GM12878 (cell line): Measurements from ENCODE around the gene RREB1. TPM values are rescaled to one million over a fixed set of nuclear protein-coding genes. Genes with fewer than 3 reads are reported as not detected.

Experiments used
- ATAC-seq: fragments of 200-7000 bp; cut with Tn5 transposase; 3 replicates; pipeline ENCODE4 v1.9.1; 2020; ENCODE audit warnings: mild to moderate bottlenecking, moderate library complexity
- BruUV-seq: library from RNA; stranded (reverse); fragments of 400-500 nt; replicated peaks from 2 replicates; lab custom pipeline; 2021; lab: Mats Ljungman, UMichigan
- CTCF ChIA-PET: fragments of 300-600 bp; sonication (Branson Sonifier 250); formaldehyde crosslinking; extraction: SDS; loops from one replicate; lab custom pipeline; 2021; ENCODE audit warnings: inconsistent platforms; lab: Yijun Ruan, JAX
- POLR2A ChIA-PET: fragments of 350-600 bp; formaldehyde crosslinking; extraction: SDS; loops from one replicate; lab custom pipeline; 2021; ENCODE audit warnings: inconsistent platforms; lab: Charles Lee
- RAD21 ChIA-PET: fragments of 300-600 bp; sonication (Branson Sonifier 250); formaldehyde crosslinking; loops from one replicate; lab custom pipeline; 2023; ENCODE audit warnings: antibody characterized with exemption; ENCODE audit not compliant: unreplicated experiment; lab: Charles Lee
- SMC1A ChIA-PET: fragments of 300-600 bp; sonication (Branson Sonifier 250); formaldehyde crosslinking; loops from one replicate; lab custom pipeline; 2023; ENCODE audit not compliant: unreplicated experiment, uncharacterized antibody; lab: Charles Lee
- DNase-seq: peaks from one replicate; pipeline ENCODE4 v3.0.0-alpha.2; 2011; ENCODE audit warnings: low read depth, low spot score
- FAIRE-seq: peaks from 3 replicates; lab custom pipeline; 2011; peaks lifted over from hg19 to GRCh38; lab: Jason Lieb, UNC
- H2AFZ ChIP-seq: 2 replicates; pipeline ENCODE4 v1.6.0; 2011; ENCODE audit warnings: low read depth, low read length, control low read depth; ENCODE audit not compliant: control insufficient read depth
- H3K27ac ChIP-seq: 2 replicates; pipeline ENCODE4 v1.5.1; 2011; ENCODE audit warnings: control low read depth; ENCODE audit not compliant: control insufficient read depth, insufficient read depth
- H3K27me3 ChIP-seq, 2 experiments: replicated peaks in 1 of 2; 2 replicates each; pipeline versions ENCODE4 v1.6.0 to v1.6.1; 2011; ENCODE audit warnings: low read length in 1 of 2; ENCODE audit not compliant: control insufficient read depth in 2 of 2, insufficient read depth in 2 of 2
- H3K36me3 ChIP-seq, 2 experiments: 2 replicates each; pipeline ENCODE4 v1.5.1; 2011; ENCODE audit warnings: low read length in 1 of 2; ENCODE audit not compliant: control insufficient read depth in 2 of 2, insufficient read depth in 2 of 2
- H3K4me1 ChIP-seq: 2 replicates; pipeline ENCODE4 v1.6.1; 2011; ENCODE audit warnings: mild to moderate bottlenecking, low read length, moderate library complexity, mixed read lengths; ENCODE audit not compliant: control insufficient read depth, insufficient read depth
- H3K4me2 ChIP-seq: 2 replicates; pipeline ENCODE4 v1.6.0; 2011; ENCODE audit warnings: control low read depth; ENCODE audit not compliant: control insufficient read depth, insufficient read depth
- H3K4me3 ChIP-seq: fragments of 200-600 bp; sonication (generic); 2 replicates; pipeline ENCODE4 v1.5.1; 2016
- H3K79me2 ChIP-seq: 2 replicates; pipeline ENCODE4 v1.6.0; 2011; ENCODE audit warnings: low read length; ENCODE audit not compliant: control insufficient read depth, insufficient read depth
- H3K9ac ChIP-seq: 2 replicates; pipeline ENCODE4 v1.8.0; 2011; ENCODE audit warnings: low read length, control low read depth, mixed read lengths; ENCODE audit not compliant: control insufficient read depth, insufficient read depth
- H3K9me3 ChIP-seq: replicated peaks from 3 replicates; pipeline ENCODE4 v1.5.1; 2011; ENCODE audit warnings: mild to moderate bottlenecking, low read length; ENCODE audit not compliant: control insufficient read depth, insufficient read depth
- H4K20me1 ChIP-seq: 2 replicates; pipeline ENCODE4 v1.6.0; 2011; ENCODE audit not compliant: control insufficient read depth, insufficient read depth
- CBFB ChIP-seq: IDR thresholded peaks from 2 replicates; pipeline ENCODE4 v1.6.1; 2016; ENCODE audit warnings: antibody characterized with exemption, low read depth
- CHD2 ChIP-seq: IDR thresholded peaks from 2 replicates; pipeline ENCODE4 v1.6.1; 2011; ENCODE audit warnings: low read depth, low read length, improper control_type of control experiment, borderline replicate concordance
- CREB1 ChIP-seq: IDR thresholded peaks from 2 replicates; pipeline ENCODE4 v1.6.1; 2012; ENCODE audit warnings: low read depth, mild to moderate bottlenecking, inconsistent platforms
- CTCF ChIP-seq, 3 experiments: IDR thresholded peaks in 2 of 3; conservative IDR thresholded peaks in 1 of 3; 2 replicates each; pipeline ENCODE4 v1.5.1; 2011; ENCODE audit warnings: low read depth in 3 of 3, low read length in 3 of 3, mild to moderate bottlenecking in 3 of 3, control low read depth in 2 of 3, moderate library complexity in 2 of 3, inconsistent platforms in 1 of 3, mixed read lengths in 1 of 3; ENCODE audit not compliant: control insufficient read depth in 2 of 3, insufficient read depth in 1 of 3; ENCODE audit errors: extremely low read depth in 1 of 3
- ESRRA ChIP-seq: IDR thresholded peaks from 2 replicates; pipeline ENCODE4 v1.6.1; 2012; ENCODE audit warnings: mild to moderate bottlenecking, low read length, improper control_type of control experiment
- HDAC2 ChIP-seq: fragments of 200-600 bp; sonication (generic); IDR thresholded peaks from 2 replicates; pipeline ENCODE4 v1.6.1; 2017
- HDGF ChIP-seq: fragments of 450-650 bp; IDR thresholded peaks from 2 replicates; pipeline ENCODE4 v1.6.1; 2016; ENCODE audit warnings: antibody characterized with exemption
- JUNB ChIP-seq: IDR thresholded peaks from 2 replicates; pipeline ENCODE4 v1.6.1; 2016; ENCODE audit warnings: antibody characterized with exemption, mild to moderate bottlenecking
- LARP7 ChIP-seq: fragments of 450-650 bp; IDR thresholded peaks from 2 replicates; pipeline ENCODE4 v1.6.1; 2017; ENCODE audit warnings: mild to moderate bottlenecking
- MTA3 ChIP-seq: IDR thresholded peaks from 2 replicates; pipeline ENCODE4 v1.6.1; 2012; ENCODE audit warnings: low read length, inconsistent platforms, borderline replicate concordance
- MXI1 ChIP-seq: fragments of 150-350 bp; IDR thresholded peaks from 2 replicates; pipeline ENCODE4 v1.6.1; 2011; ENCODE audit warnings: low read depth, mild to moderate bottlenecking, inconsistent platforms, low read length, improper control_type of control experiment
- NFIC ChIP-seq: IDR thresholded peaks from 2 replicates; pipeline ENCODE4 v1.6.1; 2012; ENCODE audit warnings: low read depth, mild to moderate bottlenecking, inconsistent platforms, low read length, moderate library complexity
- POLR2AphosphoS5 ChIP-seq: IDR thresholded peaks from 2 replicates; pipeline ENCODE4 v1.6.1; 2011; ENCODE audit warnings: mild to moderate bottlenecking, low read length, inconsistent platforms
- SMC3 ChIP-seq: IDR thresholded peaks from 2 replicates; pipeline ENCODE4 v1.6.1; 2011; ENCODE audit warnings: low read length, improper control_type of control experiment, borderline replicate concordance
- SP1 ChIP-seq: IDR thresholded peaks from one replicate; pipeline ENCODE4 v1.6.1; 2011; ENCODE audit warnings: low read depth, low read length
- SRF ChIP-seq, 2 experiments: IDR thresholded peaks; 2 replicates each; pipeline ENCODE4 v1.6.1; 2011; ENCODE audit warnings: low read depth in 2 of 2, low read length in 2 of 2, mild to moderate bottlenecking in 1 of 2, moderate library complexity in 1 of 2
- YY1 ChIP-seq: IDR thresholded peaks from 2 replicates; pipeline ENCODE4 v1.6.1; 2011; ENCODE audit warnings: low read depth, mild to moderate bottlenecking, low read length
- ZNF217 ChIP-seq: fragments of 450-650 bp; IDR thresholded peaks from 2 replicates; pipeline ENCODE4 v1.6.1; 2017; ENCODE audit warnings: antibody characterized with exemption, mild to moderate bottlenecking
- WGBS: methylation state at CpG from one replicate; pipeline ENCODE4 v1.1.6; 2016; ENCODE audit warnings: low lambda C conversion rate; ENCODE audit not compliant: insufficient replicate concordance, insufficient coverage; ENCODE audit errors: missing lambda C conversion rate; 5-methylcytosine and 5-hydroxymethylcytosine counted together
- in situ Hi-C: fragments of 300-500 bp; cut with MboI; formaldehyde crosslinking; loops from 9 replicates; pipeline ENCODE4 v1.14.3; 2018; ENCODE audit warnings: mixed read lengths
- intact Hi-C: fragments of 100-400 bp; cut with micrococcal nuclease; formaldehyde crosslinking; loops from one replicate; pipeline ENCODE4 v1.14.2; 2022; ENCODE audit not compliant: unreplicated experiment
- polyA plus RNA-seq, 11 experiments: library from polyadenylated mRNA; depleted of rRNA in 4 of 11; unstranded in 6 of 11; stranded (reverse) in 5 of 11; fragments of >200 nt; fragmentation: Nextera tagmentation in 4 of 11; fragmentation: Illumina TruSeq in 1 of 11; extraction: Ambion mirVana in 4 of 11; extraction: Trizol in 1 of 11; gene quantifications; 1 replicate in 1 of 11; 2 replicates in 10 of 11; pipeline versions ENCODE4 v1.2.1 to v1.2.3, GENCODE V29; 2011 to 2016; ENCODE audit warnings: inconsistent platforms in 2 of 11, missing spikeins in 2 of 11, low read depth in 1 of 11
- total RNA-seq, 4 experiments: library from RNA; depleted of rRNA in 3 of 4; stranded (reverse); fragments of >200 nt in 3 of 4; fragmentation: Illumina TruSeq in 1 of 4; extraction: Trizol in 1 of 4; gene quantifications; 2 replicates each; pipeline versions ENCODE4 v1.2.1 to v1.2.3, GENCODE V29; 2013 to 2021

Gene RREB1
- total and polyA plus RNA-seq, 10 of the 15 experiments (the other 5 are each of a cell fraction or from before 2014, with no cell fraction given), result 1.9 to 30.3 (median 8.6) TPM

- TF ChIP-seq SRF (IDR thresholded peaks at IDR 0.05; ENCODE audit: low read depth in 2 of 2, low read length in 2 of 2) (peak; percentile 71 to 94), POLR2AphosphoS5 (peak; percentile 82), YY1 (0 out of 2 replicates have a peak, but pooled peaks have one; percentile 12), LARP7 (no peak), MTA3 (peak; percentile 23; the same call in 1 of the 2 replicates), NFIC (peak; percentile 32; the same call in 1 of the 2 replicates), HDGF (peak; percentile 78; the same call in 1 of the 2 replicates), SP1 (no peak)
Measured at GRCh38 chr6:7145885-7146828, 38.4 kb downstream of the RREB1 start (continued).

- WGBS, result 64% methylated on average over 7 of the region's 7 CpGs
- no peak for FAIRE-seq
- DNase-seq, result no peak
- H3K9me3 ChIP-seq, result no peaks in the 10 kb centered on the region
- POLR2A ChIA-PET, result interaction anchor here (0.8 to 2.9 kb wide), 6 partner anchors 8 to 41 kb away, joined by 3 to 20 read pairs (median 8); no protein-coding TSS in a partner anchor
- SMC1A ChIA-PET, result interaction anchor here (0.7 to 14.1 kb wide), 20 partner anchors 7 to 291 kb away, joined by 3 to 256 read pairs (median 4); partner anchors contain the start of gene RREB1
- no peak overlapping the region for H2AFZ ChIP-seq
- no peaks in the 10 kb centered on the region for H3K27me3 ChIP-seq
- H3K4me2 ChIP-seq, result peak overlapping the region; percentile 99
- CTCF ChIA-PET, result interaction anchor here (0.6 to 2.7 kb wide), 8 partner anchors 9 to 470 kb away, joined by 3 to 14 read pairs (median 3); no protein-coding TSS in a partner anchor
- in situ Hi-C loops (no loop called here), intact Hi-C loops (no loop called here)
- H4K20me1 ChIP-seq, result no peaks in the 10 kb centered on the region; the same call in 1 of the 2 replicates
- peaks cover 96% of the 10 kb centered on the region for H3K79me2 ChIP-seq
- no TSS peak for BruUV-seq
- peaks cover 72% of the 10 kb centered on the region for H3K4me1 ChIP-seq
- RAD21 ChIA-PET, result interaction anchor here (0.8 to 5.8 kb wide), 13 partner anchors 7 to 470 kb away, joined by 3 to 49 read pairs (median 6); no protein-coding TSS in a partner anchor
- peak; percentile 13 for ATAC-seq
- peak overlapping the region; percentile 77 for H3K9ac ChIP-seq
- peak overlapping the region; percentile 63; the same call in 1 of the 2 replicates for H3K4me3 ChIP-seq
- H3K36me3 ChIP-seq, result peaks cover 0 to 4% of the 10 kb centered on the region in 2 experiments; a peak in 3 of 4 replicates
- no peak for TF ChIP-seq HDAC2
- TF ChIP-seq CREB1, result no peak
- no peak for TF ChIP-seq CTCF (IDR thresholded peaks at IDR 0.05 in 2 of 3, conservative IDR thresholded peaks at IDR 0.05 in 1 of 3; ENCODE audit: control insufficient read depth in 2 of 3, extremely low read depth in 1 of 3, insufficient read depth in 1 of 3, low read depth in 3 of 3, low read length in 3 of 3)
- no peak for TF ChIP-seq JUNB
- TF ChIP-seq MXI1, result no peak
- TF ChIP-seq SMC3, result no peak
- no peak for TF ChIP-seq ESRRA
- no peak for TF ChIP-seq CBFB
- TF ChIP-seq ZNF217, result no peak
- no peak for TF ChIP-seq CHD2
- peak overlapping the region; percentile 96 for H3K27ac ChIP-seq
Measured at GRCh38 chr6:7147051-7147671, 39.4 kb downstream of the RREB1 start.
